ENCODE data around the gene ENOX2. TPM values are rescaled to one million over a fixed set of nuclear protein-coding genes. Genes with fewer than 3 reads are reported as not detected.

ENOX2 gene
- total RNA-seq, 1 experiment from 2014 or later, result 12.9 TPM

GRCh38 chrX:130702867-130703707 lies 199.9 kb downstream of the ENOX2 start:
- Histone ChIP-seq H3K4me3 (replicated peaks in 1 of 2; ENCODE audit: low read depth in 1 of 2, low read length in 2 of 2) (no peak overlapping the region), H3K9ac (ENCODE audit: low read length) (no peak overlapping the region), H4K20me1 (ENCODE audit: insufficient read depth) (no peaks in the 10 kb centered on the region), H3K27me3 (ENCODE audit: insufficient read depth, low read length) (no peaks in the 10 kb centered on the region), H3K4me2 (ENCODE audit: low read length) (no peak overlapping the region), H3K79me2 (ENCODE audit: insufficient read depth, low read length) (no peaks in the 10 kb centered on the region), H3K4me1 (ENCODE audit: control insufficient read depth in 1 of 2, insufficient read depth in 2 of 2, low read length in 2 of 2) (no peaks in the 10 kb centered on the region), H2AFZ (ENCODE audit: low read depth, low read length, poor library complexity, severe bottlenecking) (no peak overlapping the region), H3K36me3 (ENCODE audit: control insufficient read depth in 1 of 2, insufficient read depth in 2 of 2, low read length in 2 of 2) (no peaks in the 10 kb centered on the region), H3K9me3 (ENCODE audit: control insufficient read depth in 1 of 2, insufficient read depth in 1 of 2, low read depth in 1 of 2, low read length in 2 of 2) (no peaks in the 10 kb centered on the region), H3K9me2 (ENCODE audit: insufficient read depth) (no peaks in the 10 kb centered on the region), H3K27ac (ENCODE audit: low read depth, low read length) (no peak overlapping the region)
- TF ChIP-seq RAD21 (IDR thresholded peaks at IDR 0.05; ENCODE audit: low read depth), result no peak
- CTCF ChIA-PET, result no interaction called here
- POLR2A ChIA-PET, result no interaction called here
- intact Hi-C loops (cut with micrococcal nuclease), result no loop called here
- no TSS peak for BruUV-seq (replicated peaks)
- RAD21 ChIA-PET (ENCODE audit: low non-redundant PET in 1 of 2, low total read pairs in 2 of 2, uncharacterized antibody in 2 of 2, unreplicated experiment in 2 of 2), result no interaction called here
- no peak for DNase-seq (ENCODE audit: low read depth, low spot score)
- no peak for ATAC-seq

GRCh38 chrX:130700629-130701028 lies 202.4 kb downstream of the ENOX2 start:
- H3K9me2 ChIP-seq (ENCODE audit: insufficient read depth), result no peaks in the 10 kb centered on the region
- DNase-seq (ENCODE audit: low read depth, low spot score) (no peak), ATAC-seq (no peak)
- H4K20me1 ChIP-seq (ENCODE audit: insufficient read depth), result no peaks in the 10 kb centered on the region
- H3K9me3 ChIP-seq (ENCODE audit: control insufficient read depth in 1 of 2, insufficient read depth in 1 of 2, low read depth in 1 of 2, low read length in 2 of 2), result no peaks in the 10 kb centered on the region
- no TSS peak for BruUV-seq (replicated peaks)
- no peak overlapping the region for H3K4me2 ChIP-seq (ENCODE audit: low read length)
- POLR2A ChIA-PET, result no interaction called here
- intact Hi-C loops (cut with micrococcal nuclease), result no loop called here
- H3K27me3 ChIP-seq (ENCODE audit: insufficient read depth, low read length), result no peaks in the 10 kb centered on the region
- no peak overlapping the region for H3K27ac ChIP-seq (ENCODE audit: low read depth, low read length)
- TF ChIP-seq CTCF (IDR thresholded peaks at IDR 0.05 in 2 of 3, conservative IDR thresholded peaks at IDR 0.05 in 1 of 3; ENCODE audit: borderline replicate concordance in 1 of 3, insufficient read depth in 1 of 3, low read depth in 2 of 3, low read length in 2 of 3) (no peak), MAX (IDR thresholded peaks at IDR 0.05) (no peak), TCF7L2 (IDR thresholded peaks at IDR 0.05; ENCODE audit: borderline replicate concordance, extremely low read depth, insufficient read depth, insufficient read length) (no peak), EZH2 (IDR thresholded peaks at IDR 0.05) (no peak), ZBTB33 (IDR thresholded peaks at IDR 0.05; ENCODE audit: extremely low read depth, insufficient replicate concordance, low read length) (no peak), FOSL1 (IDR thresholded peaks at IDR 0.05; ENCODE audit: low read depth) (no peak), ZFX (IDR thresholded peaks at IDR 0.05) (no peak), RAD21 (IDR thresholded peaks at IDR 0.05; ENCODE audit: low read depth) (no peak), CBX3 (IDR thresholded peaks at IDR 0.05; ENCODE audit: low read depth) (no peak), YY1 (IDR thresholded peaks at IDR 0.05; ENCODE audit: extremely low read depth, insufficient replicate concordance, low read depth, low read length) (no peak), EGR1 (IDR thresholded peaks at IDR 0.05; ENCODE audit: low read depth) (no peak), POLR2A (IDR thresholded peaks at IDR 0.05; ENCODE audit: borderline replicate concordance, extremely low read depth, insufficient read depth, insufficient read length) (no peak), POLR2AphosphoS5 (IDR thresholded peaks at IDR 0.05; ENCODE audit: low read depth, low read length) (no peak), SIN3A (IDR thresholded peaks at IDR 0.05; ENCODE audit: low read depth) (no peak), EZH2phosphoT487 (IDR thresholded peaks at IDR 0.05; ENCODE audit: borderline replicate concordance) (no peak), SRF (IDR thresholded peaks at IDR 0.05; ENCODE audit: low read depth) (no peak)
- H3K36me3 ChIP-seq (ENCODE audit: control insufficient read depth in 1 of 2, insufficient read depth in 2 of 2, low read length in 2 of 2), result no peaks in the 10 kb centered on the region
- CTCF ChIA-PET, result no interaction called here
- RAD21 ChIA-PET (ENCODE audit: low non-redundant PET in 1 of 2, low total read pairs in 2 of 2, uncharacterized antibody in 2 of 2, unreplicated experiment in 2 of 2), result no interaction called here
- H2AFZ ChIP-seq (ENCODE audit: low read depth, low read length, poor library complexity, severe bottlenecking), result no peak overlapping the region
- H3K4me3 ChIP-seq (replicated peaks in 1 of 2; ENCODE audit: low read depth in 1 of 2, low read length in 2 of 2), result no peak overlapping the region
- no peak overlapping the region for H3K9ac ChIP-seq (ENCODE audit: low read length)
- no peaks in the 10 kb centered on the region for H3K79me2 ChIP-seq (ENCODE audit: insufficient read depth, low read length)
- H3K4me1 ChIP-seq (ENCODE audit: control insufficient read depth in 1 of 2, insufficient read depth in 2 of 2, low read length in 2 of 2), result no peaks in the 10 kb centered on the region

All from HCT116 (cell line).